ENCODE data around the gene LIMS2.

The LIMS2 gene

DNA sequence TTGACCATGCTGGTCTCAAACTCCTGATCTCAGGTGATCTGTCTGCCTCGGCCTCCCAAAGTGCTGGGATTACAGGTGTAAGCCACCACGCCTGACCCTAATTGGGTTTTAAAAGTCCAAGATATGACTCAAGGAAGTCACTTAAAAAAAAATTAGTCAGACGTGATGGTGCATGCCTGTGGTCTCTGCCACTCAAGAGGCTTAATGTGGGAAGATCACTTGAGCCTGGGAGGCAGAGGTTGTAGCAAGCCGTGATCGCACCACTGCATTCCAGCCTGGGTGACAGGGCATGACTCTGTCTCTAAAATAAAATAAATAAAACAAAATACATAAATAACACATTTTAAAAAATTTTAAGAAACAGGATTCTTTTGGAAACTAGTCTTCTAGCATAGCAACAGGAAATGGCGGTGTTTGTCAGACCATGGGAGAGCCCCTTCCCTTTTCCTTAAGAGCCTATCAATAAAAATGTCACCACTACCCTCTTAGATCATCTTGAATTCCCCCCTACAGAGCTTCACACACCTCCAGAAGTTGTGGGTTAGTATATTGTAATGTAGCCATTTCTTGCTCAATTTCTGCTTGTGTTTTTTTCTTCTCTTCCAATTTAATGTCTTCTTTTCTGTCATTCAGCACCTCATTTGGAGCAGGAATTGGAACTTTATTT is 46.1 kb upstream of the LIMS2 start:
- no peak overlapping the region for H3K9ac ChIP-seq (ENCODE audit: low read length)
- no peaks in the 10 kb centered on the region for H3K79me2 ChIP-seq (ENCODE audit: low read length)
- H4K20me1 ChIP-seq (ENCODE audit: insufficient read depth, low read length): no peaks in the 10 kb centered on the region; the same call in 1 of the 2 replicates
- TF ChIP-seq EZH2phosphoT487 (IDR thresholded peaks at IDR 0.05; ENCODE audit: low read depth): no peak
- TF ChIP-seq, protein P1, sequence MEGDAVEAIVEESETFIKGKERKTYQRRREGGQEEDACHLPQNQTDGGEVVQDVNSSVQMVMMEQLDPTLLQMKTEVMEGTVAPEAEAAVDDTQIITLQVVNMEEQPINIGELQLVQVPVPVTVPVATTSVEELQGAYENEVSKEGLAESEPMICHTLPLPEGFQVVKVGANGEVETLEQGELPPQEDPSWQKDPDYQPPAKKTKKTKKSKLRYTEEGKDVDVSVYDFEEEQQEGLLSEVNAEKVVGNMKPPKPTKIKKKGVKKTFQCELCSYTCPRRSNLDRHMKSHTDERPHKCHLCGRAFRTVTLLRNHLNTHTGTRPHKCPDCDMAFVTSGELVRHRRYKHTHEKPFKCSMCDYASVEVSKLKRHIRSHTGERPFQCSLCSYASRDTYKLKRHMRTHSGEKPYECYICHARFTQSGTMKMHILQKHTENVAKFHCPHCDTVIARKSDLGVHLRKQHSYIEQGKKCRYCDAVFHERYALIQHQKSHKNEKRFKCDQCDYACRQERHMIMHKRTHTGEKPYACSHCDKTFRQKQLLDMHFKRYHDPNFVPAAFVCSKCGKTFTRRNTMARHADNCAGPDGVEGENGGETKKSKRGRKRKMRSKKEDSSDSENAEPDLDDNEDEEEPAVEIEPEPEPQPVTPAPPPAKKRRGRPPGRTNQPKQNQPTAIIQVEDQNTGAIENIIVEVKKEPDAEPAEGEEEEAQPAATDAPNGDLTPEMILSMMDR (IDR thresholded peaks at IDR 0.05; ENCODE audit: low read depth, low read length): no peak
- no peak overlapping the region for H3K4me3 ChIP-seq (ENCODE audit: low read length)
- H3K27ac ChIP-seq (ENCODE audit: low read length): no peak overlapping the region
- no peaks in the 10 kb centered on the region for H3K27me3 ChIP-seq (ENCODE audit: low read depth, low read length)
- peaks cover 67% of the 10 kb centered on the region for H3K36me3 ChIP-seq (replicated peaks; ENCODE audit: low read depth, low read length)
- peaks cover 7% of the 10 kb centered on the region for H3K4me1 ChIP-seq (ENCODE audit: low read length)
- H3K9me3 ChIP-seq (ENCODE audit: insufficient read depth, low read length): no peaks in the 10 kb centered on the region
- H2AFZ ChIP-seq (ENCODE audit: low read depth, low read length): no peak overlapping the region
- H3K4me2 ChIP-seq (ENCODE audit: low read length): no peak overlapping the region

DNA sequence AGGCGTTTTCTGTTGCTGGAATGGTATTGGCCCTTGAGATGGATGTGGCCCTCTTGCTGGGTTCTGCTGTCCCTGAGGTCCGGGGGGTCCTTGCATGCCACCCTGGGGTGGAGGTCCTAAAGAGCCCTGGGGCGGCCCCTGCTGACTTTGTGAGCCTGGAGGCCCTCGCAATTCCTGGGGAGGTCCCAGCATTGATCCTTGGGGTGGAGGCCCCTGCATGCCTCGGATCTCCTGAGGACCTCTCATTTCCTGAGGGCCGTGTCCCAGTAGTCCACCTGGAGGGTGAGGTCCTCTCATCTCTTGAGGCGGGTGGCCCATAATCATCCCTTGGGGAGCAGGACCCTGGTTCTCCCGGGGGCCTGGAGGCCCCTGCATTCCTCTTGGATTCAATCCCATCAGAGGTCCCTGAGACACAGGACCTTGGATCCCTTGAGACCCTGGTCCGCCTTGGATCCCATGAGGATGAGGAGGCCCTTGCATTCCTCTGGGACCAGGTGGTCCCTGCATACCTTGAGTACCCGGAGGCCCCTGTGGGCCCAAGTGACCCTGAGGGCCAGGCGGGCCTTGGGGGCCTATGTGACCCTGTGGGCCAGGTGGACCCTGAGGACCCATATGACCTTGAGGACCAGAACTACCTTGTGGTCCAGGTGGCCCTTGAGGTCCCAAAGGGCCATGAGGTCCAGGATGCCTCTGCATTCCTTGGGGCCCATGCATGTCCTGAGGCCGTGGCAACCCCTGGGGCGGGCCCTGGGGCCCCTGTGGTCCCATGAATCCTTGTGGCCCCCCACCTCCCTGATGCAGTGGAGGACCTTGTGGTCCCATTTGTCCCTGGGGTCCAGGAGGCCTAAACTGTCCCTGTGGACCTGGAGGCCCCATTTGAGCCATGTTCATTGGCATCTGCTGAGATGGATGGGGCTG is 44.2 kb upstream of the LIMS2 start:
- Histone ChIP-seq H3K27ac (ENCODE audit: low read length) (no peak overlapping the region), H3K27me3 (ENCODE audit: low read depth, low read length) (no peaks in the 10 kb centered on the region), H3K9ac (ENCODE audit: low read length) (no peak overlapping the region), H3K9me3 (ENCODE audit: insufficient read depth, low read length) (no peaks in the 10 kb centered on the region), H3K4me3 (ENCODE audit: low read length) (no peak overlapping the region), H3K4me1 (ENCODE audit: low read length) (no peaks in the 10 kb centered on the region), H4K20me1 (ENCODE audit: insufficient read depth, low read length) (no peaks in the 10 kb centered on the region), H2AFZ (ENCODE audit: low read depth, low read length) (no peak overlapping the region), H3K36me3 (replicated peaks; ENCODE audit: low read depth, low read length) (peaks cover 64% of the 10 kb centered on the region), H3K79me2 (ENCODE audit: low read length) (no peaks in the 10 kb centered on the region), H3K4me2 (ENCODE audit: low read length) (no peak overlapping the region)
- TF ChIP-seq EZH2phosphoT487 (IDR thresholded peaks at IDR 0.05; ENCODE audit: low read depth): no peak
- TF ChIP-seq, protein P1 (IDR thresholded peaks at IDR 0.05; ENCODE audit: low read depth, low read length): no peak

DNA sequence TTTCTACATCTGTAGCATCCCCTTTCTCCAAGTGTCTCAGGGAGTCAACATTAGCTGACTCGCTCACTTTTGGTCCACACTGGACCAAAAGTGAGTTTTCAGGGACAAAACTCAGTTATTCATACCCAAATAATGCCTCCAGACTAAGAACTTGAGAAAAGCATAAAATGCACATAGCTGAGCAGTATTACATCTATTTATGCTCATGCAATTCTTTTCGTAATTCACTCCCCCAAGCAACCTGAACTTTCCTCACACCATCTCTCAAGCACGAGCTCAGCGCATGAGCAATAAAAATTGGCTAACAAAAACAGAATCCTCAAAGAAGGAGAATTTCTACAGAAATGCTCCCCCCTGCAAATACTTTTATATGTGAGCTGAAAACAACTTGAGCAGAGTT is 42.9 kb upstream of the LIMS2 start:
- Histone ChIP-seq H3K4me3 (ENCODE audit: low read length) (no peak overlapping the region), H3K9ac (ENCODE audit: low read length) (no peak overlapping the region), H3K27ac (ENCODE audit: low read length) (no peak overlapping the region), H3K79me2 (ENCODE audit: low read length) (no peaks in the 10 kb centered on the region), H3K4me1 (ENCODE audit: low read length) (no peaks in the 10 kb centered on the region), H3K4me2 (ENCODE audit: low read length) (no peak overlapping the region), H3K27me3 (ENCODE audit: low read depth, low read length) (no peaks in the 10 kb centered on the region), H3K9me3 (ENCODE audit: insufficient read depth, low read length) (no peaks in the 10 kb centered on the region), H4K20me1 (ENCODE audit: insufficient read depth, low read length) (no peaks in the 10 kb centered on the region), H3K36me3 (replicated peaks; ENCODE audit: low read depth, low read length) (peaks cover 58% of the 10 kb centered on the region), H2AFZ (ENCODE audit: low read depth, low read length) (no peak overlapping the region)
- TF ChIP-seq, protein P1 (IDR thresholded peaks at IDR 0.05; ENCODE audit: low read depth, low read length): no peak
- TF ChIP-seq EZH2phosphoT487 (IDR thresholded peaks at IDR 0.05; ENCODE audit: low read depth): no peak

DNA sequence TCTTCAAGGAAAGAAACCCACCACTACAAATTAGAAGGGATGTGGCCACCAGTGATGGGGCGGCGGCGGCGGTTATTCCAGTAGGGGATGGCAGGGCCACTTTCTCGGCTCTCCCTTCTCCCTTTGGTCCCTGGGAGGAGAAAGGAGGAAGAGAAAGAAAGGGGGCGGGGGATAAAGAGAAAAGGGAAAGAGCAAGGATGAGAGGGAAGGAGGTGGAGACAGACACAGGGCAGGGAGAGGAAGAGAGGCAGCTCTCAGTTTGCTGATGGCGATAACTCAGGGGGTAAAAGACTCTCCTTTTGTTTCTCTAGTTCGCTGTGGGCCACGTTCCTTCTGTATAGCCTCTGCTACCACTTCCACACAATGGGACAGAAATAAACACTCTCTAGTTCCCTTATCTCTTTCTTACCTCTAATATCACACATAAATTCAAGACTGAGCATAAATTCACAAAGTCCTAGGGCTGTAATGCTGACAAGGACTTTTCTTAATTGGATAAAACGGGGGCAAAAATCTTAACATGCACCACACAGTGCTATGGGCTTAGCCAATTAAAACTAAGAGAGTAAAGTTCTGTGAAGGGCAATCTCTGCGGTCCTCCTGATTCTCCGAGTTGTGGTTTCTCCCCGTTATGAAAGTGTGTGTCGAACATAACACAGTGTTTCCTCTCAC is 40.6 kb upstream of the LIMS2 start:
- Histone ChIP-seq H3K27me3 (ENCODE audit: low read depth, low read length) (no peaks in the 10 kb centered on the region), H2AFZ (ENCODE audit: low read depth, low read length) (no peak overlapping the region), H3K9ac (ENCODE audit: low read length) (no peak overlapping the region), H3K4me3 (ENCODE audit: low read length) (no peak overlapping the region), H3K36me3 (replicated peaks; ENCODE audit: low read depth, low read length) (peaks cover 47% of the 10 kb centered on the region), H3K79me2 (ENCODE audit: low read length) (no peaks in the 10 kb centered on the region), H3K9me3 (ENCODE audit: insufficient read depth, low read length) (no peaks in the 10 kb centered on the region), H4K20me1 (ENCODE audit: insufficient read depth, low read length) (no peaks in the 10 kb centered on the region), H3K27ac (ENCODE audit: low read length) (no peak overlapping the region), H3K4me2 (ENCODE audit: low read length) (no peak overlapping the region), H3K4me1 (ENCODE audit: low read length) (no peaks in the 10 kb centered on the region)
- no peak for TF ChIP-seq EZH2phosphoT487 (IDR thresholded peaks at IDR 0.05; ENCODE audit: low read depth)
- TF ChIP-seq, protein P1 (IDR thresholded peaks at IDR 0.05; ENCODE audit: low read depth, low read length): no peak

Measured in OCI-LY3 (cell line).